Peyer's patch (tissue), 4 donors: Measurements from ENCODE around the gene BTD.
"Not testable (repeated sequence)": the region's sequence is repeated elsewhere in the genome, so short reads cannot be mapped to it uniquely, and the experiment has no call there.

ENCODE experiments used
- CTCF ChIP-seq, 6 experiments: fragments of 450-650 bp in 4 of 6; fragments of 200-600 bp in 2 of 6; sonication (generic) in 1 of 6; IDR thresholded peaks; one replicate each; pipeline ENCODE4 v1.5.1; 2017 to 2019; ENCODE audit warnings: antibody characterized with exemption in 6 of 6, mild to moderate bottlenecking in 3 of 6, moderate library complexity in 1 of 6
- POLR2A ChIP-seq, 2 donors: fragments of 450-650 bp; IDR thresholded peaks; one replicate each; pipeline ENCODE4 v1.5.1; 2017; ENCODE audit warnings: antibody characterized with exemption in 2 of 2, mild to moderate bottlenecking in 2 of 2, moderate library complexity in 2 of 2

- TF ChIP-seq CTCF, POLR2A (IDR thresholded peaks at IDR 0.05): not testable (repeated sequence)
These were observed 3.0 kb downstream of the BTD start for GRCh38 chr3:15604584-15604983.
